Endometrial microvascular endothelial cells (primary cell): ENCODE data around the gene OR51A4. TPM values are rescaled to one million over a fixed set of nuclear protein-coding genes. Genes with fewer than 3 reads are reported as not detected.
"Not testable (repeated sequence)": the region's sequence is repeated elsewhere in the genome, so short reads cannot be mapped to it uniquely, and the experiment has no call there.

Source experiments
- in situ Hi-C: cut with HindIII; loops from 2 replicates; pipeline ENCODE4 v1.10.0; 2017; ENCODE audit warnings: low sequenced_read_pairs, low pct_unique_long_range_greater_than_20kb; ENCODE audit errors: inconsistent ontology term
- total RNA-seq: library from RNA; depleted of rRNA; stranded (reverse); fragments of >200 nt; gene quantifications from one replicate; pipeline ENCODE4 v1.2.3, GENCODE V29; 2015; ENCODE audit errors: inconsistent ontology term

The OR51A4 gene, protein sequence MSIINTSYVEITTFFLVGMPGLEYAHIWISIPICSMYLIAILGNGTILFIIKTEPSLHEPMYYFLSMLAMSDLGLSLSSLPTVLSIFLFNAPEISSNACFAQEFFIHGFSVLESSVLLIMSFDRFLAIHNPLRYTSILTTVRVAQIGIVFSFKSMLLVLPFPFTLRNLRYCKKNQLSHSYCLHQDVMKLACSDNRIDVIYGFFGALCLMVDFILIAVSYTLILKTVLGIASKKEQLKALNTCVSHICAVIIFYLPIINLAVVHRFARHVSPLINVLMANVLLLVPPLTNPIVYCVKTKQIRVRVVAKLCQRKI
- total RNA-seq: not detected

DNA sequence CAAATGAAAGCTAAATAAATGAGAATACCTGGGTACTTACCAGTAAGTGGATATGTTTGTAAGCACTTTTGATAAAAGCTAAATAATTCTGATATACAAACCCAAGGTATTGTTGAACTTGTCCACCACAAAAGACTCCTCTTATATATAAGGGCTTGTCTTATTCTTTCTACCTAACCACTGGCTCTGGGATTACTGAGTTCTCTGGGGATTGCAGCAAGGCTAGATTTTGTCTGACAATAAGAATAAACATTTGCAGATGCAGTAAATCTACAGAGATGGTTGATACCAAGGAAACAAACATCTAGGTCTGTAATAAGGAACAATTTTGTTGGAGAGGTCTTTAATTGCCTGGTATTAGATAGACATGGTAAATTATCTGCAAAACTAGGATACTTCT lies at the start of gene OR51A4:
Gene OR51A4 (minus strand): TSS at position 101 of the 400 bp plus-strand sequence. CDS start 505 bp downstream, outside the sequence.
- in situ Hi-C loops: no loop called here

DNA sequence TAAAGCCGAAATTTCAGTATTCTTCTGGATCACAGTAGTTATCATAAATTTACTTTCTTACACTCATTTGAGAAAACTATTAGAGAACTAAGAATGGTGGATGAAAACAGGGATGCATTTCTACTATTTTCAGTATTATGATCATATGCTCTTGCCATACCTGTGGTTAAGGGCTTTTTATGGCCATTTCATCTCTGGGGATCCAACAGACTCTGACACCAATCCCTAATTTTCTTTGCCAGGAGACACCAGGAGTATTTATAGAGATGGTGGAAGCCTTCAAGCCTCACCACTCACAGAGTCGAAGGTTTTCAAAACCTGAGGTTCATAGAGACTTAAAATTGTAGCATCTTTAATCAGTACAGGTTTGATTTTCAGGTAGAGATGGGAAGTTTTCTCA lies 47.1 kb upstream of the OR51A4 start, which contains the start of gene OR51L1:
Gene OR51L1 (plus strand): TSS at position 301 of the 400 bp plus-strand sequence. CDS start 4,132 bp downstream, outside the sequence.
- in situ Hi-C loops: no loop called here

DNA sequence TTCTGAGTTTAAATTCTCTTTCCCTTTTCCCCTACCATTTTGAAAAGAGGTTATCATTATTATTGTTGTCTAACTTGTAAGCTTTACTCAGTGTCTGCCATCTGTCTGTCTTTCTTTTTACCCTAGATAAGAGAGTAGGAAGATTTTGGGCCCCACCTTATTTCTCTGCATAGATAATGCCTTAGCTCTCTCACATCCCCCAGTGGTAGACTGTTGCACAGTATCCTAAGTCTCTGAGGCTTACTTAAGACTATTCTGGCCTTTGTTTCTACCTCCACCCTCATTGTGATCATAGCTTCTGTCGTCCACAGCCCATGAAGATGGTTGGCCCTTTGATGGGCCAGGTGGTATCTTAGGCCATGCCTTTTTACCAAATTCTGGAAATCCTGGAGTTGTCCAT lies 43.7 kb upstream of the OR51A4 start:
- in situ Hi-C loops: no loop called here

DNA sequence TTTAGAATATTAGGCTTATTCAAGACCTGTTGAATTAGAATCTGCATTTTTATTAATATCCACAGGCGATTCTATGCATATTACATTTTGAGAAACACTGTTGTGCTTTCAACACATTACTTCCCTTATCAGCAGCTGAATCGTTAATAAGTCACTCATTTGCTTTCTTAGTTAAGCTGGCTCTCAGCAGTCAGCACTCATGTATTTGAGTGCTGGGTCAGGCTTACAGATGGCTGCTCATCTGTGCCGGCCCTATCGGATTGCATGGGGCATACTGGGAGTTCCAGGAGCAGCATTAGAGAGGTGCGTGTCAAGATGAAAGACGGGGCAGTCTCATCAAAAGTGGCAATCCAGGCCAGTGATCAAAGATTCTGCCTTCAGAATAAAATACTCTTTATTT lies 36.4 kb upstream of the OR51A4 start:
- in situ Hi-C loops: no loop called here

DNA sequence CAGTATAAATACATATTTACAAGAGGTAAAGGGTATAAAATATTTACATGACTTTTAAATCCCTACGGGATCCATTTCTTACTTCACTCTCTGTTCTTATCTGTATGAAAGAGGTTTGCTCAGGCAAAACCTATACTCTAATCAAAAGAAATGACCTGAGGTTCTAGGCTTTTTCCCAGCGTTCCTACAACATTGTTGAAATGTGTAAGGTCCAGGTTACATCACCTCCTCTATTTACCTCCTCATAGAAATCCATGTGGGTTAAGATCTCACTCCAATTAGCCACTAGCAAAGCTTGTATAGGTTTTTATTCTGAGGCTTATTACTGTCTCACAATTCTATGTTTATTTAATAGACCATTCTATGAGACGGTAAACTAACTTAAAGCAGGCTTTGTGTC lies 35.3 kb upstream of the OR51A4 start:
- in situ Hi-C loops: no loop called here

DNA sequence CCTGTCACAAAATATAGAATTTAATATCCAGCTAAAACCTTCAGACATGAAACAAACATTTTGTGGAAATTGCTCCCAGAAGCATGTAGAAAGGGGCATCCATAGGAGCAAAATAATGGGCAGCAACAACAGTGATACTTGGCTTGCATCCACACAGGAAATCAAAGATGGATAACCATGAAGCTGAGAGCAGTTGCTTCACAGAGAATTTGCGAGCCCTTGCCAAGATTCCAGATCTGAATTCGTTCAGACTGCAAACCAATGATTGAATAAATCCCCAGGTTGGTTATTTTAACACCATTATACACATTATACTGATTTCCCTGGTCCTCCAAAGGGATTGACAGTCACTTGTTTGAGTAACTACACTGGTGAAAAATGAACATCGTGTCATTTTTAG lies 31.6 kb upstream of the OR51A4 start:
- in situ Hi-C loops: no loop called here

DNA sequence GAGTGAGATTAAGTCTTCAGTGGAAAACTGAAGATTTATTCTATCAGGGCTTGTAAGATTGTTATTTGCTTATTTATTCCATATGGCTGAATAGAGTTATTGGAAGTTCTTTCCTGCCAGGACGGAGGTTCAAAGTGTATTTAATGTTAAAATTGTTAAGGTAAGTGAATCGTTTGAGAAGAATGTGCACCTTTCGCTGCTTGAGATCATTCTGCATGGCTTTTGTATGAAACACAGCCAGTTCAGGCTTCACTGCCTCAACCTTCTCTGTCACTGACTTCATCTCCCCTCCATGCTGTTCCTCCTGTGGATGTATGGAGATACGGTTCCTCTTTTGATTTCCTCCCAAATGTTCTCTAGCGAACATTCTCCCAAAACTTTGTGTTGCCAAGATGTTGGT lies 28.0 kb upstream of the OR51A4 start:
- in situ Hi-C loops: no loop called here

DNA sequence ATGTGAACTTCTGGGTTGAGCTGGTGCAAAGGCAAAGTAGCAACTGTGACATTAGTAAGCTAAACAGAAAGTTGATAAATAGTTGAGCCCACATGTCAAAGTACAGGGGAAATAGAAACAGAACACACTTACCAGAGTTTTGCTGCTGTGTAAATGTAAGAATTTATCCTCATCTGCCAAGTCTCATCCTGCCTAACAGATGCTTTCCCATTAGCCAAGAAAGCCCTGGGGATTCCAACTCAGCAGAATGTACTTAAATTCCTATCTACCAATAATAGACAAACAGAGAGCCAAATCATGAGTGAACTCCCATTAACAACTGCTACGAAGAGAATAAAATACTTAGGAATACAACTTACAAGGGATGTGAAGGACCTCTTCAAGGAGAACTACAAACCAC lies 15.4 kb upstream of the OR51A4 start:
- in situ Hi-C loops: no loop called here

DNA sequence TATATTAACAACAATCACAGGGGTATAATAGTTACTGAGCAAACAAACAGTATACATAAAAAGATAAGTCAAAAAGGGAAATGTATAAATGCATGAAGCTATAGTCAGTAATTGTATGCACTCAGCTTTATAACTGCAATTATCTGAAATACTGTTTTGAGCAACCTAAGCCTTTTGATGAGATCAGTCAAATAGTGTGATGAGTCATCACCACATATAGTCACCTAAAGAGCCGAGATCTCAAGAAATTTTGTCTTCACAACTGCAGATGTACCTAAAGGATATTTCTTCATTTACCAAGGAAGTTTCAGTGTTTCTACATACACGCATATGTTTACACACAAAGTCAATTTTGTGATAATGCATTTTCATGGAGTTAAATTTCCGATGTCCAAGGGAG lies 13.5 kb upstream of the OR51A4 start:
- in situ Hi-C loops: no loop called here

DNA sequence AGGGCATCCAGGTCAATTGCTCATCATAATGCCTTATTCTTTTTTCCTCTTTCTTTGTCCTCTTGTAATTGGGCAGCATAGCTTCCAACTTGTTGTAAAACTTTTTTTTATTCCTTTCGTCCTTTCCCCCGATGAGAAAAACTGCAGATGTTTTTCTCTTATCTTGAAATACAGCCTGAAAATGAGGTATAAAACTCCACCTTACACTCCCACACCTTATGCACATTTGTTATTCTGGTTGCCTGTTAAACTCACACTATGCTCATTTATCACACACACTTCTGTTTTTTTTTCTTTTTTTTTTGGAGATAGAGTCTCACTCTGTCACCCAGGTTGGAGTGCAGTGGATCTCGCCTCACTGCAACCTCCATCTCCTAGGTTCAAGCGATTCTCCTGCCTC lies 10.0 kb upstream of the OR51A4 start:
- in situ Hi-C loops: no loop called here

DNA sequence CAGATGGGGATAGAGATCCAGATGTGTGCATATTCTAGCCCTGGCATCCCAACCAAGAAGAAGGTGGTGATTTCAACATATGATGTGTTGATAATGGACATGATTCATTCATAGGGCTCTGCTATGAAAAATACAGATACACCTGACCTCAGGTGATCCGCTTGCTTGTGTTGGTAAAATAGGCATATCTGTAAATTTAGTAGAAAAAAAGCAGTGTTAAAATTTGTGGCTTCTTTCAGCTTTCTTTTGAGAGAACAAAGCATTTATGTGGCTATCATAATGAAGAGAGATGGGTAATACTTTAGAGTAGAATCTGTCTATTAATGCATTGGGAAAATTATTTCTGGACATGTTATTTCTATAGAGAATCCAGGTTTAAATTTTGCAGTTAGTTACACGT lies 8.2 kb upstream of the OR51A4 start, which contains the start of gene OR51A2:
Gene OR51A2 (minus strand): TSS at position 101 of the 400 bp plus-strand sequence. CDS start 0 bp downstream, at position 101.
- in situ Hi-C loops: not testable (repeated sequence)

DNA sequence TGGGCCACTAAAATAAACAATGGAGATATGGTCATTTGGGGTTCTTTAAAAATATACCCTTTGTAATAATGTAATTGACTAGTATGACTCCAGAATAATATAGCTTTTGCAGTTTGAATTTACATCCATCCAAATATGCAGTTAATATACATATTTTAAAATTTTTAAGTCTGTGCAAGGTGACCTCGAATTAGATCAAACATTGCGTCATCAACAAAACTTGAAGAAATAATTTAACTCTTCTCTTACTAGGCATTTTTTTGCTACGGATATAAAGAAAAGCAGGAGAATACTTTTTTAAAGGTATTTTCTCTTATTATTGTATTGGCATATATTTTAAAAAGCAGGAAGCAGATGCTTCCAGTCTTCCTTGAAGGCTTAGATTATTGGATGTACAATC lies 10.7 kb downstream of the OR51A4 start:
- in situ Hi-C loops: no loop called here

DNA sequence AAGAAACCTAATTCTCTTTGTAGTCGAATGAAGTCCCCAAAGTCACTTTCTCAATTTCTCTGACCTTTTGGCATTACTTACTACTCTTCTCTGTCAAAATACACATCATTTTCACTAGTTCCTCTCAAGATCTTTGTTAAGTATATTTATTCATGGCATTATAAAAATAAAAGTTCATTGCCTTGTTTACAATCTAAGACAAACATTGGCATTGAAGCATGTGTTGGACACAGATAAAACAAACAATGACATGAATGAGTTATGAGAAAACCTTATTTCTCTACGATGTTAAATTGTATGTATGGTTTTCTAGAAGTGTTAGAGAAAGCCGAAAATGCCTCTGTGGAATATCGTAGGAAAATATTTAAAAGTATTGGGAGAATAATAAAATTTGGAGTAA lies 14.7 kb downstream of the OR51A4 start:
- in situ Hi-C loops: no loop called here

DNA sequence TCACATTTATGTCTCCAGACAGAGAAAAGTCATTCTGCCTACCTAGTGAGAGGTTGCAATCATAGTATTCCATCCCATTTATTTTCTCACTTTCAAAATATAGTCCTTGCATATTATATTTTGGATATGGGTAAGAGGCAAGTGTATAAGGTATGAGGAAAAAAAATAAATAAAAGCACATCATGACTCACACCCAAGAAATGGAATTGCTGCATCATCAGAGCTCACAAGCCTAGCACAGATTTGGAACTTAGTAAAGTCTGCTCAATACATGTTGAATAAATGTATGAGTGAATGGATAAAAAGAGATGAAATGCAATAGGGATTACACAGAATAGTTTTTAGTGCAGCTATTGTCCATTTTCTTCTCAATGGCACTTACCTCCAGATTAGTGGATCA lies 20.8 kb downstream of the OR51A4 start:
- in situ Hi-C loops: no loop called here

DNA sequence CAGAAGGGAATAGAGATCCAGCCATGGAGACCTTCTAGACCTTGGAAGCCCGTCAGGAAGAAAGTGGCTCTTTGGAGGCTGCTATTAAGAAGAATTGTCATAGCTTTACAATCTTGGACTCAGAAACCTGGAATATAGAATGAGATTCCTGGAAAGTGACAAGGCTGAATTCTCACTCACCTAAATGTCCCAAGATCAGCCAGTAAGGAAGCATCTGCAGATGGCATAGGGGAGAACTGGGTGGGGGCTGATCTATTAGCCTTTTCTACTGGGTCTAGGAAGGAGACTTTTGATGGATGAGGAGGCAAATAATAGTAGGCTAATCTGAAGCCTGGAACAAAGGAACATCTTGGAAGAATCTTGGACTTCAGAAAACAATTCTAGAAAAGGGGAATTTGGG lies 23.2 kb downstream of the OR51A4 start, which contains the start of gene OR51G1:
Gene OR51G1 (minus strand): TSS at position 101 of the 400 bp plus-strand sequence. CDS start 0 bp downstream, at position 101.
- in situ Hi-C loops: no loop called here

DNA sequence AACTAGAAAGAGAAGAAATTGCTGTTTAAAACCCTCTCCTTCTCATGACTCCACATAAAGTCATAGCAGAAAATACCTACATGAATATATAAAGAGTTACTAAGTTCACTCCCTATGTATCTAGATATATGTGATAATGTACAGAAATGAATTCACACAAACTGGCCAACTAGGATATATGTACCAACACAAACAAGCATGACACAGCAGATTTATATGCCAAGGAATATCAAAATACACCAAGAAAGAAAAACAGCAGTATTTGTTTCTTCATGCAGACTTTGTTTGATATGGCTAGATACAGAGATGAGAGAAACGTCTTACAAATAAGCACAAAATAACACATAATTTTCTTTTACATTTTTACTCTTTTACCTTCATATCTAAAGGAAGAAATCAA lies 25.1 kb downstream of the OR51A4 start:
- in situ Hi-C loops: no loop called here

DNA sequence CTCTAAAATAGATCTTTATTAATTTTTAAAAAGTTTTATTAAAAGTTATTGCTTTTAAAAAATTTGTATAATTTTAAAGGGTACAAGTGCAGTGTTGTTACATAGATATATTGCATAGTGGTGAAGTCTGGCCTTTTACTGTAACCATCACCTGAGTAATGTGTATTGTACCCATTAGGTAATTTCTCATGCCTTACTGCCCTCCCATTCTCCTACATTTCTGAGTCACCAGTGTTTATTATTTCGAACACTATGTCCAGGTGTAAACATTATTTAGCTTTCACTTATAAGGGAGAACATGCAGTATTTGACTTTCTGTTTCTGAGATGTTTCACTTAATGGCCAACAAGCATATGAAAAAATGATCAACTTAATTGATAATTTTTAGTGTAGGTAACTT lies 25.6 kb downstream of the OR51A4 start:
- in situ Hi-C loops: no loop called here

DNA sequence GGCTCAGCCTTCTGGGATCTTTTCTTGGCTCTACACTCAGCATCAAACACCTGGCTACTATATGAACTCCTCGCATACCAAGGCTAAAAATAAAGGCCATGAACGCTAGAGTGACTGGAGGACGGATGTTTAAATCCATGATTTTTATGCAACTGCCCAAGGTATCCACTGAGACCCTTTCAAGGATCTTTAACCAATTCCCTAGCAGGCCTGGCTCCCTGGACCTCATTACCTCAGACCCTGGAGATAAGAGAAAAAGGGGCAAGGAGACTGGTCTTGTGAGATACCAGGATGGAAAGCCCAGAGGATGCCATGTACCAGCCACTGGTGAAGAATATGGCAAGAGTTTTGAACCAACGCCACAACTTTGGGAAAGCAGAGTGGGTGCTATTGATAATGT lies 28.2 kb downstream of the OR51A4 start, which contains the start of gene OR51G2:
Gene OR51G2 (minus strand): TSS at position 101 of the 400 bp plus-strand sequence. CDS start 3,687 bp downstream, outside the sequence.
- in situ Hi-C loops: no loop called here

DNA sequence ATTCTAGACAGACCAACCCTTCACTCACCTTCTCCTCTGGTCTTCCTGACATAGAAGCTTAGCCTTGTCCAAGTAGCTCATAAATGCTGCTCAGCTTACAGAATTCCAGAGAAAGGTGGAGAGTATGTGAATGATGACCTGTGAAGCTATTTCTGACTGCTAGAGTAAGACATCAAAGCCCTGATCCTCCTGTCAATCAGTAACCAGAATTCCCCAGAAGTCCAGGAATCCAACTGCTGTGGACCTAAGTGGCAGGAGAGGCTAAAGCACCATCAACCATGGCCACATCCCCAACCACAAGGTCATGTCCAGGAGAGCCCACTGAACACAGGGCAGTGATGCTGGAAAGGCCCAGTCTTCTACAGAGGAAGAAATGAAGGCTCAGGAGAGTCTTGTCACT lies 30.8 kb downstream of the OR51A4 start:
- in situ Hi-C loops: no loop called here

DNA sequence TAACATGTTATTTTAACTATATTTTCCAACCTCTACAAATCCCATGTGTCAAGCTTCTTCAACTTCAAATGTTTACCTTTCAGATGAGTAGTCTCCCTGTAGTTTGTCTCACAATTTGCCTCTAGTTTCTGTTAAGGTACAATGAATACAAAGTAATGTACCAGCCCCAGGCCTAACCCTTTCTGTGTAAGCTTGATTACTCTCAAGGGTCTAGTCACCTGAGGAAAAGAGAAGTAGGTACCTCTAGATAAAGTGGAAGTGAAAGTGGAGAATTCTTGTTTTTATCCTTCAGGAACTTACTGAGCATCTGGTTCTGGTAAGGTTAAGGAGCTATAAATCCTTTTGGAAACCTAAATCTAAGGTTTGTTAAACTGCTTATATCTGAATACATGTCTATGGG lies 43.9 kb downstream of the OR51A4 start, which contains the start of gene OR51A7:
Gene OR51A7 (plus strand): TSS at position 300 of the 400 bp plus-strand sequence. CDS start 3,587 bp downstream, outside the sequence.
- in situ Hi-C loops: no loop called here
